Hepatocyte (in vitro differentiated cells): ENCODE results near the gene MVB12B. TPM values are rescaled to one million over a fixed set of nuclear protein-coding genes. Genes with fewer than 3 reads are reported as not detected.

ENCODE experiments used
- DNase-seq: peaks from one replicate; pipeline ENCODE4 v3.0.0-alpha.2; 2016; ENCODE audit warnings: low spot score
- H2AFZ ChIP-seq: fragments of 200-600 bp; sonication (generic); 2 replicates; pipeline ENCODE4 v1.6.0; 2016; ENCODE audit warnings: antibody characterized with exemption, mild to moderate bottlenecking
- H3K27ac ChIP-seq: fragments of 200-600 bp; sonication (generic); 2 replicates; pipeline ENCODE4 v1.5.1; 2016; ENCODE audit warnings: mild to moderate bottlenecking
- H3K27me3 ChIP-seq: fragments of 200-600 bp; sonication (generic); 2 replicates; pipeline ENCODE4 v1.6.1; 2016
- H3K36me3 ChIP-seq: fragments of 200-600 bp; sonication (generic); replicated peaks from 2 replicates; pipeline ENCODE4 v1.5.1; 2016; ENCODE audit warnings: low read depth; ENCODE audit not compliant: insufficient read depth
- H3K4me1 ChIP-seq: fragments of 200-600 bp; sonication (generic); 2 replicates; pipeline ENCODE4 v1.5.1; 2016; ENCODE audit warnings: mild to moderate bottlenecking, moderate library complexity; ENCODE audit not compliant: insufficient read depth
- H3K4me2 ChIP-seq: fragments of 200-600 bp; sonication (generic); 2 replicates; pipeline ENCODE4 v1.6.0; 2016
- H3K4me3 ChIP-seq: fragments of 200-600 bp; sonication (generic); 2 replicates; pipeline ENCODE4 v1.5.1; 2016; ENCODE audit warnings: mild to moderate bottlenecking
- H3K79me2 ChIP-seq: fragments of 200-600 bp; sonication (generic); 2 replicates; pipeline ENCODE4 v1.6.0; 2017; ENCODE audit warnings: mild to moderate bottlenecking
- H3K9me2 ChIP-seq: fragments of 200-600 bp; sonication (generic); replicated peaks from 2 replicates; pipeline ENCODE4 v1.6.0; 2017; ENCODE audit warnings: mild to moderate bottlenecking; ENCODE audit not compliant: insufficient read depth
- H3K9me3 ChIP-seq: fragments of 200-600 bp; sonication (generic); 2 replicates; pipeline ENCODE4 v1.5.1; 2016; ENCODE audit warnings: low read depth, mild to moderate bottlenecking
- H4K20me1 ChIP-seq: fragments of 200-600 bp; sonication (generic); 2 replicates; pipeline ENCODE4 v1.6.0; 2016; ENCODE audit warnings: mild to moderate bottlenecking; ENCODE audit not compliant: insufficient read depth, poor library complexity, severe bottlenecking
- CTCF ChIP-seq: fragments of 200-600 bp; sonication (generic); IDR thresholded peaks from 2 replicates; pipeline ENCODE4 v1.5.1; 2016; ENCODE audit warnings: antibody characterized with exemption, mild to moderate bottlenecking; ENCODE audit not compliant: poor library complexity
- EZH2 ChIP-seq: fragments of 200-600 bp; sonication (generic); IDR thresholded peaks from 2 replicates; pipeline ENCODE4 v1.6.1; 2016; ENCODE audit warnings: antibody characterized with exemption, mild to moderate bottlenecking, borderline replicate concordance
- EZH2phosphoT487 ChIP-seq: fragments of 200-600 bp; sonication (generic); IDR thresholded peaks from one replicate; pipeline ENCODE4 v1.6.1; 2018; ENCODE audit warnings: antibody characterized with exemption, mild to moderate bottlenecking, low read depth, moderate library complexity; ENCODE audit not compliant: unreplicated experiment, severe bottlenecking
- WGBS: methylation state at CpG from one replicate; pipeline ENCODE4 v1.1.6; 2016; ENCODE audit warnings: low lambda C conversion rate; ENCODE audit errors: missing lambda C conversion rate; 5-methylcytosine and 5-hydroxymethylcytosine counted together
- polyA plus RNA-seq: library from polyadenylated mRNA; unstranded; fragments of >200 nt; fragmentation: Nextera tagmentation; extraction: Ambion mirVana; gene quantifications from 2 replicates; pipeline ENCODE4 v1.2.1, GENCODE V29; 2016
- total RNA-seq: library from RNA; depleted of rRNA; stranded (reverse); fragments of >200 nt; gene quantifications from 2 replicates; pipeline ENCODE4 v1.2.3, GENCODE V29; 2014

The MVB12B gene
- total and polyA plus RNA-seq, 2 experiments from 2014 or later = 11.8 to 12.1 TPM

DNA sequence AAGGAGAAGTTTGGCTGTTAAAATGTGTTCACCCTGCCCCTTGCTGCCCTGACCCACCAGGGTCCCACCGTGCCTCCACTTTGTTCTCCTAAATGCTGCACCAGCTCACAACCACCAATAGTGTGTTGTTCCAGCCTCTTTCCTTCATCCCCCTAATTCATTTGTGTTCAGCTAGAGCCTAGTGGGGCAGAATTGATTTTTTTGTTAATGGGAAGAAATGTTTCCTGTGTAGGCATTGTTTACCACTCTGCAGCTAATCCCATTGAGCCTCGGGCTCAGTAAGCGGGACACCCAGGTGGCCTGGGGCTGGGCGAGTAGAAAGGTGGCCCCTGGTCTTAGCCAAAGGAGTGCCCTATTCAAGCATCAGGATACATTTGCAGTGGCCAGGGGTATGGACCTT is 127.6 kb downstream of the MVB12B start:
- Histone ChIP-seq H3K9me2 (no peaks in the 10 kb centered on the region), H3K4me1 (peaks cover 3% of the 10 kb centered on the region), H3K36me3 (no peaks in the 10 kb centered on the region), H2AFZ (no peak overlapping the region), H3K27me3 (no peaks in the 10 kb centered on the region), H4K20me1 (no peaks in the 10 kb centered on the region), H3K4me3 (no peak overlapping the region), H3K79me2 (no peaks in the 10 kb centered on the region), H3K9me3 (no peaks in the 10 kb centered on the region), H3K27ac (no peak overlapping the region), H3K4me2 (no peak overlapping the region)
- TF ChIP-seq CTCF (no peak), EZH2 (no peak), EZH2phosphoT487 (no peak)
- 68% methylated on average over 4 of the region's 4 CpGs for WGBS
- no peak for DNase-seq

GRCh38 chr9:126454795-126455194 is 128.2 kb downstream of the MVB12B start:
- Histone ChIP-seq H3K27ac (no peak overlapping the region), H3K4me3 (no peak overlapping the region), H3K36me3 (no peaks in the 10 kb centered on the region), H3K9me3 (no peaks in the 10 kb centered on the region), H3K79me2 (no peaks in the 10 kb centered on the region), H4K20me1 (no peaks in the 10 kb centered on the region), H2AFZ (no peak overlapping the region), H3K27me3 (no peaks in the 10 kb centered on the region), H3K4me2 (no peak overlapping the region), H3K4me1 (peaks cover 3% of the 10 kb centered on the region), H3K9me2 (no peaks in the 10 kb centered on the region)
- 98% methylated on average over 9 of the region's 9 CpGs for WGBS
- DNase-seq = no peak
- TF ChIP-seq CTCF = no peak
- no peak for TF ChIP-seq EZH2
- no peak for TF ChIP-seq EZH2phosphoT487

GRCh38 chr9:126456441-126457174 is 130.0 kb downstream of the MVB12B start:
- H3K27me3 ChIP-seq = no peaks in the 10 kb centered on the region
- no peaks in the 10 kb centered on the region for H4K20me1 ChIP-seq
- no peaks in the 10 kb centered on the region for H3K9me2 ChIP-seq
- no peak overlapping the region for H3K4me3 ChIP-seq
- no peak overlapping the region for H2AFZ ChIP-seq
- no peaks in the 10 kb centered on the region for H3K9me3 ChIP-seq
- 87% methylated on average over 16 of the region's 16 CpGs for WGBS
- no peak overlapping the region for H3K4me2 ChIP-seq
- H3K4me1 ChIP-seq = peaks cover 3% of the 10 kb centered on the region
- no peaks in the 10 kb centered on the region for H3K36me3 ChIP-seq
- H3K79me2 ChIP-seq = no peaks in the 10 kb centered on the region
- no peak for DNase-seq
- TF ChIP-seq EZH2 (no peak), EZH2phosphoT487 (no peak), CTCF (no peak)
- H3K27ac ChIP-seq = no peak overlapping the region
